ENCODE results near the gene HTRA3. TPM values are rescaled to one million over a fixed set of nuclear protein-coding genes. Genes with fewer than 3 reads are reported as not detected.

The HTRA3 gene
- polyA plus RNA-seq, 3 donors from 2014 or later, result not detected

- no peak overlapping the region for H3K4me3 Mint-ChIP-seq
Measured at GRCh38 chr4:8245884-8246833, 23.4 kb upstream of the HTRA3 start.

GRCh38 chr4:8247047-8247930 is 22.3 kb upstream of the HTRA3 start:
- Mint-ChIP-seq H3K27me3 (ENCODE audit: low read depth in 3 of 3) (peaks cover 0 to 5% (median 5%) of the 10 kb centered on the region in 3 donors), H3K9me3 (no peaks in the 10 kb centered on the region), H3K4me1 (no peaks in the 10 kb centered on the region), H3K27ac (no peak overlapping the region), H3K4me3 (no peak overlapping the region), H3K36me3 (no peaks in the 10 kb centered on the region)
- DNase-seq, result no peak

More at GRCh38 chr4:8245884-8246833, 23.4 kb upstream of the HTRA3 start:
- peaks cover 0 to 2% of the 10 kb centered on the region in 2 donors for H3K4me1 Mint-ChIP-seq
- H3K27ac Mint-ChIP-seq, result peak overlapping the region in 1 of 6 donors; percentile 40
- no peaks in the 10 kb centered on the region for H3K36me3 Mint-ChIP-seq
- no peaks in the 10 kb centered on the region for H3K9me3 Mint-ChIP-seq
- H3K27me3 Mint-ChIP-seq (ENCODE audit: low read depth in 3 of 3), result peaks cover 0 to 6% (median 5%) of the 10 kb centered on the region in 3 donors
- DNase-seq, result no peak

GRCh38 chr4:8248091-8248490 is 21.5 kb upstream of the HTRA3 start:
- Mint-ChIP-seq H3K4me3 (no peak overlapping the region), H3K9me3 (no peaks in the 10 kb centered on the region), H3K27ac (no peak overlapping the region), H3K4me1 (no peaks in the 10 kb centered on the region), H3K27me3 (ENCODE audit: low read depth in 3 of 3) (peaks cover 0 to 6% (median 5%) of the 10 kb centered on the region in 3 donors), H3K36me3 (no peaks in the 10 kb centered on the region)
- no peak for DNase-seq

- no peak overlapping the region for H3K27ac Mint-ChIP-seq
Measured at GRCh38 chr4:8250227-8250626, 19.3 kb upstream of the HTRA3 start.

GRCh38 chr4:8250637-8251036 is 18.9 kb upstream of the HTRA3 start:
- no peaks in the 10 kb centered on the region for H3K36me3 Mint-ChIP-seq
- no peak for DNase-seq
- peaks cover 0 to 2% (median 1%) of the 10 kb centered on the region in 3 donors for H3K27me3 Mint-ChIP-seq (ENCODE audit: low read depth in 3 of 3)
- H3K4me3 Mint-ChIP-seq, result no peak overlapping the region
- H3K4me1 Mint-ChIP-seq, result no peaks in the 10 kb centered on the region
- H3K9me3 Mint-ChIP-seq, result no peaks in the 10 kb centered on the region
- no peak overlapping the region for H3K27ac Mint-ChIP-seq

More at GRCh38 chr4:8250227-8250626, 19.3 kb upstream of the HTRA3 start:
- peaks cover 0 to 5% (median 2%) of the 10 kb centered on the region in 3 donors for H3K27me3 Mint-ChIP-seq (ENCODE audit: low read depth in 3 of 3)
- no peak overlapping the region for H3K4me3 Mint-ChIP-seq
- no peak for DNase-seq
- no peaks in the 10 kb centered on the region for H3K36me3 Mint-ChIP-seq
- H3K4me1 Mint-ChIP-seq, result no peaks in the 10 kb centered on the region
- no peaks in the 10 kb centered on the region for H3K9me3 Mint-ChIP-seq

- no peak overlapping the region for H3K4me3 Mint-ChIP-seq
- H3K4me1 Mint-ChIP-seq, result no peaks in the 10 kb centered on the region
- peaks cover 0 to 2% (median 0%) of the 10 kb centered on the region in 3 donors for H3K27me3 Mint-ChIP-seq (ENCODE audit: low read depth in 3 of 3)
Measured at GRCh38 chr4:8251110-8251883, 18.3 kb upstream of the HTRA3 start.

GRCh38 chr4:8252301-8253173 is 17.0 kb upstream of the HTRA3 start:
- Mint-ChIP-seq H3K4me1 (no peaks in the 10 kb centered on the region), H3K4me3 (no peak overlapping the region), H3K27me3 (ENCODE audit: low read depth in 3 of 3) (peaks cover 0 to 1% (median 0%) of the 10 kb centered on the region in 3 donors), H3K27ac (peak overlapping the region in 1 of 6 donors; percentile 22), H3K36me3 (no peaks in the 10 kb centered on the region), H3K9me3 (no peaks in the 10 kb centered on the region)
- no peak for DNase-seq

More at GRCh38 chr4:8251110-8251883, 18.3 kb upstream of the HTRA3 start:
- H3K27ac Mint-ChIP-seq, result no peak overlapping the region
- no peaks in the 10 kb centered on the region for H3K9me3 Mint-ChIP-seq
- H3K36me3 Mint-ChIP-seq, result no peaks in the 10 kb centered on the region
- DNase-seq, result no peak

GRCh38 chr4:8254076-8254475 is 15.5 kb upstream of the HTRA3 start:
- Mint-ChIP-seq H3K4me3 (no peak overlapping the region), H3K27me3 (ENCODE audit: low read depth in 3 of 3) (peaks cover 0 to 3% (median 1%) of the 10 kb centered on the region in 3 donors), H3K36me3 (no peaks in the 10 kb centered on the region), H3K27ac (no peak overlapping the region), H3K4me1 (no peaks in the 10 kb centered on the region), H3K9me3 (no peaks in the 10 kb centered on the region)
- no peak for DNase-seq

- H3K4me3 Mint-ChIP-seq, result no peak overlapping the region
- no peaks in the 10 kb centered on the region for H3K9me3 Mint-ChIP-seq
- peaks cover 0 to 3% (median 1%) of the 10 kb centered on the region in 3 donors for H3K27me3 Mint-ChIP-seq (ENCODE audit: low read depth in 3 of 3)
- no peaks in the 10 kb centered on the region for H3K36me3 Mint-ChIP-seq
- no peaks in the 10 kb centered on the region for H3K4me1 Mint-ChIP-seq
- H3K27ac Mint-ChIP-seq, result no peak overlapping the region
- no peak for DNase-seq
Measured at GRCh38 chr4:8255698-8256441, 13.7 kb upstream of the HTRA3 start.

GRCh38 chr4:8257854-8258253 is 11.7 kb upstream of the HTRA3 start:
- Mint-ChIP-seq H3K4me3 (no peak overlapping the region), H3K36me3 (no peaks in the 10 kb centered on the region), H3K4me1 (no peaks in the 10 kb centered on the region), H3K27ac (no peak overlapping the region), H3K27me3 (ENCODE audit: low read depth in 3 of 3) (peaks cover 0 to 3% (median 1%) of the 10 kb centered on the region in 3 donors), H3K9me3 (no peaks in the 10 kb centered on the region)
- DNase-seq, result no peak

- Mint-ChIP-seq H3K4me3 (no peak overlapping the region), H3K4me1 (no peaks in the 10 kb centered on the region), H3K36me3 (no peaks in the 10 kb centered on the region), H3K27ac (peak overlapping the region in 1 of 6 donors; percentile 24), H3K27me3 (ENCODE audit: low read depth in 3 of 3) (peaks cover 0 to 3% (median 0%) of the 10 kb centered on the region in 3 donors), H3K9me3 (no peaks in the 10 kb centered on the region)
- DNase-seq, result peak in 1 of 3 donors; percentile 10
Measured at GRCh38 chr4:8258552-8259212, 10.9 kb upstream of the HTRA3 start.
